Loucy (cell line): Measurements from ENCODE around the gene OR4D6.

Experiments used
- CTCF ChIP-seq: fragments of 200-600 bp; sonication (generic); conservative IDR thresholded peaks from 2 replicates; pipeline ENCODE4 v1.5.1; 2014; ENCODE audit warnings: mild to moderate bottlenecking, antibody characterized with exemption, low read length
- EZH2phosphoT487 ChIP-seq: fragments of 200-600 bp; IDR thresholded peaks from 2 replicates; pipeline ENCODE4 v1.6.1; 2018; ENCODE audit warnings: antibody characterized with exemption, mild to moderate bottlenecking, moderate library complexity, borderline replicate concordance

DNA sequence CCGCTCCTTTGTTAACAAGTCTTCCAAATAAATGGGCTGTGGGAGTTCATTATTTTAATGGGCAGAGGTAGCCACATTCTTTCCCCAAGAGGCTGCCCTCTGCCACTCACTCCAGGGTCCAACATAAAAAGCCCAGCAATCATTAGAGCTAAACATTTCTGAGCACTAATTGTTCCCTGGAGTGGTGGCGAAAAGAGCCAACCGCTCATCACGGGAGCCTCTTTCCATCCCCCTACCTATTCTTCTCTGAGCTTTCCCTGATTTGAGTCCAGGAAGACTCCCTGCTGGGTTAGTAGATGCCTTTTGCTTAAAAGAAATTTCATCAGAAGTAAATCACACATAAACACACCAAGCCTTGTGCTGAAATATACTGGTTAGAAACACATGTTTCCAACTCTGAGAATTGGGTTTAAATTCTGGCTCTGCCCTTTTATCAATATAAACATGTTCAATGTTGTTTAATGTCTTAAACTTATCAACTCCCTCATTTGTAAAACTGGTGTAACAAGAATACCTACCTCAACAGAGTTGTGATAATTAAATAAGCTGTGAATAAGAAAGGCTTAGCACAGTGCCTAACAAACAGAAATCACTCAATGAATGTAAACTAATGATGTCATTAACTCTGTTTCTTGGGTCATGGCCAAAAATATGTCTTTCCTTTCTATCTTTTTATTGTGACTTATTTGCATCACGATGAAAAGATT, 30.2 kb upstream of the OR4D6 start, which contains the start of gene OR5A2:
- TF ChIP-seq CTCF (no peak), EZH2phosphoT487 (no peak)
